Trophoblast cell (in vitro differentiated cells and primary cell): ENCODE measurements around the gene GHRL.

Experiments used
- DNase-seq, 2 donors: peaks; one replicate each; pipeline ENCODE4 v3.0.0-alpha.2; 2016
- H2AFZ ChIP-seq: 2 replicates; pipeline ENCODE4 v1.6.1; 2013; ENCODE audit warnings: low read length, moderate library complexity, mild to moderate bottlenecking; ENCODE audit not compliant: insufficient read depth, poor library complexity
- H2AK5ac ChIP-seq: 2 replicates; pipeline ENCODE4 v1.6.1; 2013; ENCODE audit warnings: mild to moderate bottlenecking, low read length
- H2BK120ac ChIP-seq: 2 replicates; pipeline ENCODE4 v1.6.1; 2013; ENCODE audit warnings: low read length, mild to moderate bottlenecking, moderate library complexity; ENCODE audit not compliant: insufficient read depth, poor library complexity
- H2BK12ac ChIP-seq: 2 replicates; pipeline ENCODE4 v1.6.1; 2013; ENCODE audit warnings: mild to moderate bottlenecking, low read length, moderate library complexity
- H2BK5ac ChIP-seq: 2 replicates; pipeline ENCODE4 v1.6.1; 2013; ENCODE audit warnings: low read length, low read depth, moderate library complexity, mild to moderate bottlenecking; ENCODE audit not compliant: poor library complexity
- H3K14ac ChIP-seq: 2 replicates; pipeline ENCODE4 v1.6.1; 2013; ENCODE audit warnings: mild to moderate bottlenecking, low read length
- H3K18ac ChIP-seq: 2 replicates; pipeline ENCODE4 v1.6.1; 2013; ENCODE audit warnings: mild to moderate bottlenecking, low read length
- H3K23ac ChIP-seq: 2 replicates; pipeline ENCODE4 v1.6.1; 2013; ENCODE audit warnings: low read length
- H3K27ac ChIP-seq: 2 replicates; pipeline ENCODE4 v1.5.1; 2013; ENCODE audit warnings: low read depth, mild to moderate bottlenecking, inconsistent platforms, low read length, moderate library complexity
- H3K27me3 ChIP-seq: 2 replicates; pipeline ENCODE4 v1.6.1; 2013; ENCODE audit warnings: inconsistent platforms, mild to moderate bottlenecking, low read length, moderate library complexity; ENCODE audit not compliant: insufficient read depth
- H3K36me3 ChIP-seq, 2 experiments: 1 replicate in 1 of 2; 2 replicates in 1 of 2; pipeline ENCODE4 v1.6.1; 2013; ENCODE audit warnings: low read length in 2 of 2, mild to moderate bottlenecking in 2 of 2, moderate library complexity in 1 of 2; ENCODE audit not compliant: insufficient read depth in 2 of 2, control insufficient read depth in 1 of 2
- H3K4ac ChIP-seq: 2 replicates; pipeline ENCODE4 v1.6.1; 2013; ENCODE audit warnings: low read depth, mild to moderate bottlenecking, low read length, moderate library complexity
- H3K4me1 ChIP-seq, 2 experiments: 1 replicate in 1 of 2; 2 replicates in 1 of 2; pipeline ENCODE4 v1.6.1; 2013; ENCODE audit warnings: low read length in 2 of 2, mild to moderate bottlenecking in 2 of 2, moderate library complexity in 1 of 2; ENCODE audit not compliant: insufficient read depth in 2 of 2, control insufficient read depth in 1 of 2
- H3K4me2 ChIP-seq: 2 replicates; pipeline ENCODE4 v1.6.1; 2013; ENCODE audit warnings: inconsistent platforms, mild to moderate bottlenecking, low read length, moderate library complexity
- H3K4me3 ChIP-seq: 2 replicates; pipeline ENCODE4 v1.5.1; 2013; ENCODE audit warnings: mild to moderate bottlenecking, low read depth, low read length, inconsistent platforms
- H3K79me1 ChIP-seq: one replicate; pipeline ENCODE4 v1.6.1; 2013; ENCODE audit warnings: low read length
- H3K79me2 ChIP-seq: 2 replicates; pipeline ENCODE4 v1.6.1; 2013; ENCODE audit warnings: low read length, mild to moderate bottlenecking; ENCODE audit not compliant: control insufficient read depth, insufficient read depth, poor library complexity
- H3K9ac ChIP-seq: 2 replicates; pipeline ENCODE4 v1.6.1; 2013; ENCODE audit warnings: mild to moderate bottlenecking, low read length
- H3K9me3 ChIP-seq: 2 replicates; pipeline ENCODE4 v1.6.1; 2013; ENCODE audit warnings: low read depth, mild to moderate bottlenecking, control low read depth, inconsistent platforms, low read length; ENCODE audit not compliant: insufficient read depth
- H4K12ac ChIP-seq: 2 replicates; pipeline ENCODE4 v1.6.1; 2013; ENCODE audit warnings: low read depth, mild to moderate bottlenecking, low read length, moderate library complexity
- H4K8ac ChIP-seq: 2 replicates; pipeline ENCODE4 v1.6.1; 2013; ENCODE audit warnings: low read depth, mild to moderate bottlenecking, low read length, moderate library complexity
- H4K91ac ChIP-seq: one replicate; pipeline ENCODE4 v1.6.1; 2013; ENCODE audit warnings: low read depth, mild to moderate bottlenecking, low read length, moderate library complexity
- WGBS: extraction: QIAGEN DNeasy Blood & Tissue Kit; methylation state at CpG from one replicate; pipeline ENCODE4 v1.1.7; 2013; ENCODE audit warnings: missing lambda C conversion rate; ENCODE audit not compliant: insufficient read length, insufficient coverage; ENCODE audit errors: extremely low coverage; 5-methylcytosine and 5-hydroxymethylcytosine counted together

GHRL gene

GRCh38 chr3:10244009-10244408 lies 48.7 kb downstream of the GHRL start:
- no peak overlapping the region for H2BK5ac ChIP-seq
- no peak overlapping the region for H3K9ac ChIP-seq
- no peak for DNase-seq
- H3K18ac ChIP-seq = no peak overlapping the region
- H3K4me2 ChIP-seq = no peak overlapping the region
- no peak overlapping the region for H3K14ac ChIP-seq
- H3K4ac ChIP-seq = no peak overlapping the region
- H4K12ac ChIP-seq = no peak overlapping the region
- no peak overlapping the region for H3K4me3 ChIP-seq
- no peak overlapping the region for H4K91ac ChIP-seq
- H2BK120ac ChIP-seq = no peak overlapping the region
- H3K36me3 ChIP-seq = peaks cover 0 to 2% of the 10 kb centered on the region in 2 experiments
- peaks cover 5% of the 10 kb centered on the region for H3K9me3 ChIP-seq
- peaks cover 4% of the 10 kb centered on the region for H3K79me2 ChIP-seq
- H3K79me1 ChIP-seq = peaks cover 6% of the 10 kb centered on the region
- H2BK12ac ChIP-seq = no peak overlapping the region
- H2AK5ac ChIP-seq = no peak overlapping the region
- H3K23ac ChIP-seq = no peak overlapping the region
- no peak overlapping the region for H3K27ac ChIP-seq
- peaks cover under 1% of the 10 kb centered on the region in 2 experiments for H3K4me1 ChIP-seq
- no peak overlapping the region for H4K8ac ChIP-seq
- no peaks in the 10 kb centered on the region for H3K27me3 ChIP-seq
- H2AFZ ChIP-seq = no peak overlapping the region
- no CpG with 5 or more reads among the region's 3 CpGs for WGBS

- H3K79me1 ChIP-seq = no peaks in the 10 kb centered on the region
- H3K18ac ChIP-seq = no peak overlapping the region
- H3K27ac ChIP-seq = no peak overlapping the region
- WGBS = no CpG with 5 or more reads among the region's 7 CpGs
- peak in 1 of 2 donors; percentile 8 for DNase-seq
- H4K12ac ChIP-seq = no peak overlapping the region
- H3K79me2 ChIP-seq = no peaks in the 10 kb centered on the region
- no peak overlapping the region for H3K4me3 ChIP-seq
- no peak overlapping the region for H2AK5ac ChIP-seq
- H2BK120ac ChIP-seq = no peak overlapping the region
- no peaks in the 10 kb centered on the region for H3K27me3 ChIP-seq
- peaks cover 0 to 2% of the 10 kb centered on the region in 2 experiments for H3K36me3 ChIP-seq
- H4K8ac ChIP-seq = no peak overlapping the region
- H3K23ac ChIP-seq = no peak overlapping the region
- H3K9ac ChIP-seq = no peak overlapping the region
- H4K91ac ChIP-seq = no peak overlapping the region
- H2BK5ac ChIP-seq = no peak overlapping the region
- no peak overlapping the region for H2BK12ac ChIP-seq
- no peak overlapping the region for H3K14ac ChIP-seq
- no peak overlapping the region for H3K4me2 ChIP-seq
- H3K4me1 ChIP-seq = no peaks in the 10 kb centered on the region
- H3K9me3 ChIP-seq = peaks cover 3% of the 10 kb centered on the region
- H3K4ac ChIP-seq = no peak overlapping the region
- no peak overlapping the region for H2AFZ ChIP-seq
Observed at GRCh38 chr3:10242182-10243065, 50.3 kb downstream of the GHRL start.

DNA sequence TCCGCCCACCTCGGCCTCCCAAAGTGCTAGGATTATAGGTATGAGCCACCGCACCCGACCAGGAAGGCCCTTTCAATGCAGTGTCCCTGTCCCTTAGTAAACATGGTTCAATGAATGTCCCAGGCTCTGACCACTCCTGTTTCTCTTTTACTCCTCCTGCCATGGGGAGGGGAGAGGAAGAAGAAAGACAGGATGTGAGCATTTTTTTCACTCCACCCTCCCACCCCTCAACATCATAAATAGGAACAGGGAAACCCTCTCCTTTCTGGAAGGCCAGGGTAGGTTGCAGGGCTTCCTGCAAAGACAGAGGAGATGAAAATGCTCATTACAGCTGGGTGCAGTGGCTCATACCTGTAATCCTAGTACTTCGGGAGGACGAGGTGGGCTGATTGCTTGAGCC lies 51.9 kb downstream of the GHRL start:
- Histone ChIP-seq H3K4me2 (no peak overlapping the region), H3K4me3 (no peak overlapping the region), H3K36me3 (peaks cover 0 to 2% of the 10 kb centered on the region in 2 experiments), H4K91ac (no peak overlapping the region), H4K8ac (no peak overlapping the region), H2AFZ (no peak overlapping the region), H3K4me1 (no peaks in the 10 kb centered on the region), H3K79me2 (no peaks in the 10 kb centered on the region), H2AK5ac (no peak overlapping the region), H2BK12ac (no peak overlapping the region), H3K9me3 (peaks cover 5% of the 10 kb centered on the region), H3K4ac (no peak overlapping the region), H3K9ac (no peak overlapping the region), H3K27ac (no peak overlapping the region), H3K27me3 (no peaks in the 10 kb centered on the region), H2BK120ac (no peak overlapping the region), H4K12ac (no peak overlapping the region), H3K18ac (no peak overlapping the region), H3K23ac (no peak overlapping the region), H3K79me1 (no peaks in the 10 kb centered on the region), H3K14ac (no peak overlapping the region), H2BK5ac (no peak overlapping the region)
- WGBS = no CpG with 5 or more reads among the region's 6 CpGs
- DNase-seq = no peak

DNA sequence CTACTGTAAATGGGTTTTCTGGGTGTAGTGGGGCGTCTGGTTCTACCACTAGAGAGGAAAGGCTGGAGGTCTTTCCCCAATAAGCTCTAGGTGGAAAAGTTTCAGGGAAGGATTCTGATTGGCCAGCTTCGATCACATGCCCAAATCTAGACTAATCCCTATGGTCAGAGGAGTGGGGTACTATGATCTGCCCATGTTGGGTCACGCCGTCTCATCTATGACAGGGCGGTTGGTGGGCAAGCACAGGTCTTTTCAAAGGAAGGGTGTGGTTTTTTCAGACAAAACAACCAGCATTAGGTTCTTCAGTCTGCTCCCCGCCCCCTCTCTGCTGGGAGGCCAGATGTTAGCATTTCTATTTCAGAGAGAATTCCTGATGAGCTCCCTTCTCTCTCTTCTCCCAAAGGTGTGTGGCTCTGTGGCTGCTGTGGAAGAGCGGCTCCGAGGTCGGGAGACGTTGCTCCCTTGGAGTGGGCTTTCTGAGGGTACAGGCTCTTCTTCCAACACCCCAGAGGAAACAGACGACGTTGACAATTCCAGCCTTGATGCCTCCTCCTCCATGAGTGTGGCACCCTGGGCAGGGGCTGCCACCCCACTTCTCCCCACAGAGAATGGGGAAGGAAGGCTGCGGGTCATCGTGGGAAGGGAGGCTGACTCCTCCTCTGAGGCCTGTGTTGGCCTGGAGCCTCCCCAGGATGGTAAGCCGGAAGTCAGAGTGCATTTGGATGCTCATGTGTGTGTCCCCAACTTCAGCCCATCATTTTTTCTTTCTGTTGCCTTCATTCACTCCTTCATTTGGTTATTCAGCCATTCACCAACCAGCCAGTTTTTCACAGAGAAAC lies 54.2 kb downstream of the GHRL start:
- H4K8ac ChIP-seq = no peak overlapping the region
- no peak overlapping the region for H3K14ac ChIP-seq
- H2BK12ac ChIP-seq = no peak overlapping the region
- peaks cover 3% of the 10 kb centered on the region for H3K9me3 ChIP-seq
- no peak for DNase-seq
- no peak overlapping the region for H3K23ac ChIP-seq
- H3K36me3 ChIP-seq = peaks cover 0 to 2% of the 10 kb centered on the region in 2 experiments
- H3K79me1 ChIP-seq = no peaks in the 10 kb centered on the region
- H2AK5ac ChIP-seq = no peak overlapping the region
- no peak overlapping the region for H3K4me2 ChIP-seq
- H4K91ac ChIP-seq = no peak overlapping the region
- H4K12ac ChIP-seq = no peak overlapping the region
- no peak overlapping the region for H2AFZ ChIP-seq
- H3K4me1 ChIP-seq = no peaks in the 10 kb centered on the region
- no peak overlapping the region for H2BK120ac ChIP-seq
- WGBS = no CpG with 5 or more reads among the region's 15 CpGs
- H3K27ac ChIP-seq = no peak overlapping the region
- H3K18ac ChIP-seq = no peak overlapping the region
- H2BK5ac ChIP-seq = no peak overlapping the region
- no peaks in the 10 kb centered on the region for H3K79me2 ChIP-seq
- no peak overlapping the region for H3K4ac ChIP-seq
- H3K9ac ChIP-seq = no peak overlapping the region
- no peaks in the 10 kb centered on the region for H3K27me3 ChIP-seq
- no peak overlapping the region for H3K4me3 ChIP-seq
